Common myeloid progenitor, CD34-positive (primary cell): ENCODE results near the gene GNAI2.
"Not testable (repeated sequence)": the region's sequence is repeated elsewhere in the genome, so short reads cannot be mapped to it uniquely, and the experiment has no call there.

Source experiments
- CTCF ChIA-PET: fragments of 350-600 bp; sonication (Branson Sonifier 250); formaldehyde crosslinking; loops from one replicate; lab custom pipeline; 2021; ENCODE audit warnings: antibody characterized with exemption; lab: Charles Lee
- POLR2A ChIA-PET: fragments of 350-600 bp; sonication (Branson Sonifier 250); formaldehyde crosslinking; loops from one replicate; lab custom pipeline; 2021; ENCODE audit warnings: antibody characterized with exemption; lab: Charles Lee
- DNase-seq, 3 donors: peaks; one replicate each; pipeline versions ENCODE4 v3.0.0 to v3.0.0-alpha.2; 2013
- H3K27ac ChIP-seq, 2 experiments: 1 replicate in 1 of 2; 2 replicates in 1 of 2; pipeline ENCODE4 v1.7.0; 2013; ENCODE audit warnings: inconsistent platforms in 2 of 2, low read length in 2 of 2, mild to moderate bottlenecking in 2 of 2, low read depth in 1 of 2, moderate library complexity in 1 of 2; ENCODE audit not compliant: severe bottlenecking in 2 of 2, insufficient read depth in 1 of 2, poor library complexity in 1 of 2
- H3K27me3 ChIP-seq, 5 experiments: replicated peaks in 2 of 5; 1 replicate in 3 of 5; 2 replicates in 2 of 5; pipeline versions ENCODE4 v1.6.1 to v1.7.0; 2013; ENCODE audit warnings: low read length in 4 of 5, mild to moderate bottlenecking in 2 of 5, moderate library complexity in 2 of 5, inconsistent platforms in 1 of 5; ENCODE audit not compliant: insufficient read depth in 5 of 5, control insufficient read depth in 4 of 5
- H3K36me3 ChIP-seq, 4 experiments: 1 replicate in 2 of 4; 2 replicates in 2 of 4; pipeline versions ENCODE4 v1.6.1 to v1.7.0; 2013; ENCODE audit warnings: low read length in 3 of 4, control low read depth in 1 of 4, mild to moderate bottlenecking in 1 of 4; ENCODE audit not compliant: control insufficient read depth in 4 of 4, insufficient read depth in 4 of 4
- H3K4me1 ChIP-seq, 4 experiments: 1 replicate in 3 of 4; 2 replicates in 1 of 4; pipeline versions ENCODE4 v1.6.1 to v1.7.1; 2013; ENCODE audit warnings: low read length in 3 of 4, mild to moderate bottlenecking in 3 of 4, control low read depth in 1 of 4, inconsistent platforms in 1 of 4, moderate library complexity in 1 of 4; ENCODE audit not compliant: control insufficient read depth in 4 of 4, insufficient read depth in 4 of 4; ENCODE audit errors: control extremely low read depth in 1 of 4
- H3K4me3 ChIP-seq, 7 experiments: 1 replicate in 4 of 7; 2 replicates in 3 of 7; pipeline versions ENCODE4 v1.5.1 to v1.7.0; 2013; ENCODE audit warnings: mild to moderate bottlenecking in 7 of 7, low read length in 6 of 7, moderate library complexity in 6 of 7, inconsistent platforms in 2 of 7, low read depth in 2 of 7, control low read depth in 1 of 7; ENCODE audit not compliant: insufficient read depth in 4 of 7, control insufficient read depth in 1 of 7; ENCODE audit errors: extremely low read depth in 1 of 7
- H3K9me3 ChIP-seq, 5 experiments: 1 replicate in 4 of 5; 2 replicates in 1 of 5; pipeline versions ENCODE4 v1.6.1 to v1.7.1; 2013; ENCODE audit warnings: low read length in 4 of 5, mild to moderate bottlenecking in 2 of 5, inconsistent platforms in 1 of 5, low read depth in 1 of 5, moderate library complexity in 1 of 5; ENCODE audit not compliant: control insufficient read depth in 4 of 5, insufficient read depth in 2 of 5; ENCODE audit errors: control extremely low read depth in 1 of 5
- WGBS: methylation state at CpG from one replicate; pipeline ENCODE4 v1.1.5; 2013; ENCODE audit not compliant: insufficient coverage; 5-methylcytosine and 5-hydroxymethylcytosine counted together

Gene GNAI2

DNA sequence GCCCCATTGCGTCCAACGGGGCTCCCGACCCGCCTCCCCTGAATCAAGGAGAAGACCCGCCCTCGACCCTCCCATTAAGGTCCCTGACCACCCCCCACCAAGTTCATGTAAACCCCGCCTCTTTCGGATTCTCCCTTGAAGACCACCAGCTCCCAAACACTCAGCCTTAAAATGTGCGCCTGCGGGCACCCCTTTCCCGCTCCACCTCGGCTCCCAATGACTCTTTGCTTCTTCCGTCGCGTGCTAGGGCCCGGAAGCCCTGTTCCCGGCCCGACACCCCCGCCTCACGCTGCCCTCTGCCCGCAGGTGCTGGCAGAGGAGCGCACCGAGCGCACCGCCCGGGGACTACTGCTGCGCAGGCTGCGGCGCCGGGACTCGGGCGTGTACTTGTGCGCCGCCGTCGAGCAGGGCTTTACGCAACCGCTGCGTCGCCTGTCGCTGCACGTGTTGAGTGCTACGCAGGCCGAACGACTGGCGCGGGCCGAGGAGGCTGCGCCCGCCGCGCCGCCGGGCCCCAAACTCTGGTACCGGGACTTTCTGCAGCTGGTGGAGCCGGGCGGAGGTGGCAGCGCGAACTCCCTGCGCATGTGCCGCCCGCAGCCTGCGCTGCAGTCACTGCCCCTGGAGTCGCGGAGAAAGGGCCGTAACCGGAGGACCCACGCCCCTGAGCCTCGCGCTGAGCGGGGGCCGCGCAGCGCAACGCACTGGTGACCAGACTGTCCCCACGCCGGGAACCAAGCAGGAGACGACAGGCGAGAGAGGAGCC, 40.2 kb downstream of the GNAI2 start:
- POLR2A ChIA-PET: no interaction called here
- H3K36me3 ChIP-seq: no peaks in the 10 kb centered on the region
- no peak overlapping the region for H3K27ac ChIP-seq
- H3K4me1 ChIP-seq: peaks cover 0 to 33% (median 25%) of the 10 kb centered on the region in 4 experiments
- 15% methylated on average over 55 of the region's 79 CpGs for WGBS
- H3K9me3 ChIP-seq: no peaks in the 10 kb centered on the region
- peak overlapping the region in 2 of 7 experiments; percentile 33 to 36 for H3K4me3 ChIP-seq
- CTCF ChIA-PET: interaction anchor here (1.2 to 72.5 kb wide), 7 partner anchors 13 to 153 kb away, joined by 3 to 1875 read pairs (median 6); partner anchors contain the start of genes GNAI2 and SLC38A3
- H3K27me3 ChIP-seq: peaks cover 0 to 57% (median 23%) of the 10 kb centered on the region in 5 experiments
- DNase-seq: peak; percentile 55 to 77 (median 74)

DNA sequence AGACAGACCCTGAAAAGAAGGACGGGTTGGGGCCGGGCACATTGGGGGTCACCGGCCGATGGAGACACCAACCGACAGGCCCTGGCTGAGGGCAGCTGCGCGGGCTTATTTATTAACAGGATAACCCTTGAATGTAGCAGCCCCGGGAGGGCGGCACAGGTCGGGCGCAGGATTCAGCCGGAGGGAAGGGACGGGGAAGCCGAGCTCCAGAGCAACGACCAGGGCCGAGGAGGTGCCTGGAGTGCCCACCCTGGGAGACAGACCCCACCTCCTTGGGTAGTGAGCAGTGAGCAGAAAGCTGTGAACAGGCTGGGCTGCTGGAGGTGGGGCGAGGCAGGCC, 40.7 kb downstream of the GNAI2 start:
- WGBS: 79% methylated on average over 14 of the region's 17 CpGs
- ChIA-PET POLR2A (no interaction called here), CTCF (interaction anchor here (0.9 to 72.5 kb wide), 5 partner anchors 15 to 86 kb away, joined by 3 to 1875 read pairs (median 4); partner anchors contain the start of genes GNAI2, IFRD2 and SLC38A3)
- H3K36me3 ChIP-seq: no peaks in the 10 kb centered on the region
- H3K9me3 ChIP-seq: no peaks in the 10 kb centered on the region
- peaks cover 0 to 33% (median 25%) of the 10 kb centered on the region in 4 experiments for H3K4me1 ChIP-seq
- peaks cover 0 to 57% (median 23%) of the 10 kb centered on the region in 5 experiments for H3K27me3 ChIP-seq
- no peak overlapping the region for H3K4me3 ChIP-seq
- no peak for DNase-seq
- H3K27ac ChIP-seq: no peak overlapping the region

DNA sequence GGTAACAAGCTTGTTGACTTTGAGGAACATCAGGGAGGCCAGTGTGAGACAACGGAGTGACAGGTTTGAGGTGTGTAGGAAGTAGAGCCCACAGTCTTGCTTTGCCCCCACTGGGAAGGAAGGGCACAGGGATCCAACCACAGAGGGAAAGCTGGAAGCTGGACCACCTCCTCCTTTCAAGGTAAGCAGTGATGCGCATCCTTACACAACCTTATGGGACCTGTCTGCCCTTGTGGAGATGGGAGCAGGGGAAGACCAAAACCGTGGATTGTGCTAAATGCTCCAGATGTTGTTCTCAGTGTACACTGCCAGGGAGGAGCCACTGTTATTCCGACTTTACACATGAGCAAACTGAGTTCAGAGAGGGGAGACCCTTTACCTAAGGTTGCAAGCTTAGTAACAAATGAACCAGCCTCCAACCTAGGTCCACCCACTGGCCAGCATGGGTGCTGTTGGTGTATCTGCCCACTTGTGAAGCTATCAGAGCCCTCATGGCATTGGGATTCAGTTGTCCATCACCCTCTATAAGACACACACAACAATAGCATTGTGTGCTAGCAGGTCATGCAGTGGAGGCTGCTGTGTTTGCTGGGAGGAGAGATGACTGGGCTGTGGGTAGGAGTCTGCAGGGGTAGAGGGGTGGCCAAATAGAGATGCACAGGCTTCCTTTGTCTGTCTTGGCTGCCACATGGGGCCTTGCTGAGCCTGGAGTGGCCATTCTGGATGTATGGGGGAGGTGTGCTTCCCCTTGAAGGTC, 42.3 kb downstream of the GNAI2 start:
- 100% methylated on average over 3 of the region's 4 CpGs for WGBS
- peaks cover 0 to 27% (median 20%) of the 10 kb centered on the region in 4 experiments for H3K4me1 ChIP-seq
- H3K9me3 ChIP-seq: no peaks in the 10 kb centered on the region
- no peaks in the 10 kb centered on the region for H3K36me3 ChIP-seq
- DNase-seq: no peak
- H3K27me3 ChIP-seq: peaks cover 0 to 53% (median 23%) of the 10 kb centered on the region in 5 experiments
- no peak overlapping the region for H3K27ac ChIP-seq
- CTCF ChIA-PET: interaction anchor here (0.9 to 72.5 kb wide), 8 partner anchors 9 to 84 kb away, joined by 3 to 1875 read pairs (median 5); partner anchors contain the start of genes GNAI2, IFRD2 and SLC38A3
- POLR2A ChIA-PET: no interaction called here
- H3K4me3 ChIP-seq: no peak overlapping the region

DNA sequence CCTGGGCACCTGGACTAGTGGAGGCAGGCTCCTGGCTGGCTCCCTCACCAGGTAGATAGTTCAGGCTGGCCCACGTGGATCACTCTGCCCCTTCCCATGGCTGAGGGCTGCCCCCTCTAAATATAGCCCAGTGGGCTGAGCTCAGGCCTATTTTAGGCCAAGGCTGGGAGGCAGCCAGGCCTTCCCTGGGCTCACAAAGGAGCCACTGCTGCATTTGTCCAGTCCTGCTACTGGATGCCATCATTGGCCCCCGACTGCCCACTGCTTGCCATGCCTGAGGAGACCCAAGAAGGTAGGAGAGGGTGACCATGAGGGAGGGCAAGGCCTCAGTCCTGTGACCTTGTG, 42.8 kb downstream of the GNAI2 start, which contains the start of gene LSMEM2:
Gene LSMEM2, plus strand, starts transcription at position 208 of the 345 bp plus-strand sequence. Its CDS starts 27 bp downstream, at position 235.
- 90% methylated on average over 2 of the region's 2 CpGs for WGBS
- Histone ChIP-seq H3K4me3 (no peak within 1 kb of the TSS), H3K9me3 (no peaks in the 10 kb centered on the region), H3K36me3 (no peaks in the 10 kb centered on the region), H3K27ac (no peak within 1 kb of the TSS), H3K4me1 (peaks cover 0 to 23% (median 17%) of the 10 kb centered on the region in 4 experiments), H3K27me3 (peaks cover 0 to 47% (median 20%) of the 10 kb centered on the region in 5 experiments)
- no peak for DNase-seq
- CTCF ChIA-PET: interaction anchor here (1.0 to 72.5 kb wide), 9 partner anchors 9 to 87 kb away, joined by 3 to 1875 read pairs (median 5); partner anchors contain the start of genes GNAI2, HYAL3, IFRD2 and NAA80
- POLR2A ChIA-PET: no interaction called here

DNA sequence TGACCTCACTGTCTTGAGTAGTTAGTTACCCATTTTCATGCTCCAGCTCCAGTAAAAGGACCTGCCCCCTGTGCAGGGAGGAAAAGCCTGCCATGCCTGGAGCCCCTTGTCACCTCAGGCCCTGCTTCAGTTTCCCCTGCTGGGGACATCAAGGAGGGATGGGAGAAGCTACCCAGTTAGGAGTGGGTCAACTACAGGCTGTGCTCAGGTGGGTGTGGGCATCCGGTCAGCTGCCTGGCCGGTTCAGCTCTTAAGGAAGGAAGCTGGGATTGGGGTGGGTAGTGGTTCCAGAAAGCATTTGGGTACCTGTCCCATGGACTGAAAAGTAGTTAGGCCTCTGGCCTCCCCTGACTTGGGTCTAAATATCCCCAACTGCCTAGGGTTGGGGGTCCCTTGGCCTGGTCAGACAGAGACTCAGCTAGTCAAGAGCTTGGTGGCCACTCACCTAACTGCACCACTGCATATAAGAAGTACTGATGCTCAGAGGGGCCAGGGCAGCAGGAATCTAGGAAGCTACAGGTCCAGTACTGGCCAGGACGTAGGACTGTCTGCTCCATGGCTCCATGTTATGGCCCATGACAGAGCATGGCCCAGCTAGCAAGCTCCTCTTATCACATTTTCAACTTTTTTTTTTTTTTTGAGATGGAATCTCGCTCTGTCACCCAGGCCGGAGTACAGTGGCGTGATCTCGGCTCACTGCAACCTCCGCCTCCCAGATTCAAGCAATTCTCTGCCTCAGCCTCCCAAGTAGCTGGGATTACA, 43.4 kb downstream of the GNAI2 start:
- Histone ChIP-seq H3K27ac (no peak overlapping the region), H3K4me1 (peaks cover 0 to 18% (median 16%) of the 10 kb centered on the region in 4 experiments), H3K9me3 (no peaks in the 10 kb centered on the region), H3K36me3 (no peaks in the 10 kb centered on the region), H3K27me3 (peaks cover 0 to 41% (median 17%) of the 10 kb centered on the region in 5 experiments), H3K4me3 (no peak overlapping the region)
- ChIA-PET POLR2A (interaction anchor here (0.6 kb wide), 1 partner anchor 89 kb away, joined by 4 read pairs; no protein-coding TSS in a partner anchor), CTCF (interaction anchor here (0.7 to 72.5 kb wide), 12 partner anchors 9 to 87 kb away, joined by 3 to 1875 read pairs (median 5); partner anchors contain the start of genes GNAI2, HYAL3, IFRD2 and NAA80)
- DNase-seq: no peak
- WGBS: 100% methylated on average over 1 of the region's 8 CpGs

DNA sequence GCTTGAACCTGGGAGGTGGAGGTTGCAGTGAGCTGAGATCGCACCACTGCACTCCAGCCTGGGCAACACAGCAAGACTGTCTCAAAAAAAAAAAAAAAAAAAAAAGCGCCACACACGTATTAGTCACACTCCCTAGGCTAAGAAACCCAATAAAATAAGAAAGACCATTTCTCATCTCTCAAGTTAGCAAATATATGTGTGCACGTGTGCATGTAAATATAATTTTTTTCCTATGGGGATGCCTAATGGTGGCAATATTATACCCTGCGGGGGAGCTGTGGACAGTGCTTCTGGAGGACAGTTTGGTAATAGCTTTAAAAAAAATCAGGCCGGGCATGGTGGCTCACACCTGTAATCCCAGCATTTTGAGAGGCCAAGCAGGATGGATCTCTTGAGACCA, 48.1 kb downstream of the GNAI2 start:
- H3K9me3 ChIP-seq, DNase-seq, H3K4me3 ChIP-seq, H3K4me1 ChIP-seq, H3K27me3 ChIP-seq, POLR2A ChIA-PET, H3K27ac ChIP-seq: not testable (repeated sequence)
- 100% methylated on average over 1 of the region's 6 CpGs for WGBS
- H3K36me3 ChIP-seq: peaks cover 2 to 33% (median 26%) of the 10 kb centered on the region in 4 experiments
- CTCF ChIA-PET: interaction anchor here (0.7 to 72.5 kb wide), 2 partner anchors 9 to 52 kb away, joined by 4 to 1875 read pairs; partner anchors contain the start of genes GNAI2 and SLC38A3
